ENCODE results near the gene ARMH3. TPM values are rescaled to one million over a fixed set of nuclear protein-coding genes. Genes with fewer than 3 reads are reported as not detected.

ARMH3 gene
- total RNA-seq, 1 donor from 2014 or later, result 34.4 TPM

DNA sequence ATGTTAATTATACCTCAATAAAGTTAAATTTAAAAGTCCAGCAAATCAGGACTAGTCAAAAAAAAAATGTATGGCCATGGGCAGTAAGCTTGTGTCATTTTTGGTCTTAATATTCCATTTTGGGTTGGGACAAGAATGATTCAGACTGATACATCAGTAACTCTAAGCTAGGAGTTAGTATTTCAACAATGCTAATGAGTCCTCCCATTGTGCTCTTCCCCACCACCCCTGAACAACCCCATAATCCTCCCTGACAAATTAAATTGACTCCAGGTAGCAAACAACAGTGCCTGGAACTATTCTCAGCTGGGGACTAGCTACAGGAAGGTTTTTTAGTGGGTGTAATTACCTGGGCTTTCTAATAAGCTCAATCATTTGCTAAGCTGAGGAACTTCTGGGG, 181.7 kb downstream of the ARMH3 start:
- TF ChIP-seq, protein P1, sequence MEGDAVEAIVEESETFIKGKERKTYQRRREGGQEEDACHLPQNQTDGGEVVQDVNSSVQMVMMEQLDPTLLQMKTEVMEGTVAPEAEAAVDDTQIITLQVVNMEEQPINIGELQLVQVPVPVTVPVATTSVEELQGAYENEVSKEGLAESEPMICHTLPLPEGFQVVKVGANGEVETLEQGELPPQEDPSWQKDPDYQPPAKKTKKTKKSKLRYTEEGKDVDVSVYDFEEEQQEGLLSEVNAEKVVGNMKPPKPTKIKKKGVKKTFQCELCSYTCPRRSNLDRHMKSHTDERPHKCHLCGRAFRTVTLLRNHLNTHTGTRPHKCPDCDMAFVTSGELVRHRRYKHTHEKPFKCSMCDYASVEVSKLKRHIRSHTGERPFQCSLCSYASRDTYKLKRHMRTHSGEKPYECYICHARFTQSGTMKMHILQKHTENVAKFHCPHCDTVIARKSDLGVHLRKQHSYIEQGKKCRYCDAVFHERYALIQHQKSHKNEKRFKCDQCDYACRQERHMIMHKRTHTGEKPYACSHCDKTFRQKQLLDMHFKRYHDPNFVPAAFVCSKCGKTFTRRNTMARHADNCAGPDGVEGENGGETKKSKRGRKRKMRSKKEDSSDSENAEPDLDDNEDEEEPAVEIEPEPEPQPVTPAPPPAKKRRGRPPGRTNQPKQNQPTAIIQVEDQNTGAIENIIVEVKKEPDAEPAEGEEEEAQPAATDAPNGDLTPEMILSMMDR (IDR thresholded peaks at IDR 0.05; ENCODE audit: unreplicated experiment), result no peak
- no peak overlapping the region for H3K27ac Mint-ChIP-seq
- no peaks in the 10 kb centered on the region for H3K9me3 Mint-ChIP-seq (ENCODE audit: low read depth)
- no peaks in the 10 kb centered on the region for H3K27me3 Mint-ChIP-seq
- no peaks in the 10 kb centered on the region for H3K36me3 Mint-ChIP-seq (ENCODE audit: insufficient read depth)
- no peak overlapping the region for H3K4me3 Mint-ChIP-seq (ENCODE audit: low read depth)
- no peak for DNase-seq (ENCODE audit: low spot score, unreplicated experiment)
- H3K4me1 Mint-ChIP-seq (ENCODE audit: low read depth), result peaks cover 10% of the 10 kb centered on the region

DNA sequence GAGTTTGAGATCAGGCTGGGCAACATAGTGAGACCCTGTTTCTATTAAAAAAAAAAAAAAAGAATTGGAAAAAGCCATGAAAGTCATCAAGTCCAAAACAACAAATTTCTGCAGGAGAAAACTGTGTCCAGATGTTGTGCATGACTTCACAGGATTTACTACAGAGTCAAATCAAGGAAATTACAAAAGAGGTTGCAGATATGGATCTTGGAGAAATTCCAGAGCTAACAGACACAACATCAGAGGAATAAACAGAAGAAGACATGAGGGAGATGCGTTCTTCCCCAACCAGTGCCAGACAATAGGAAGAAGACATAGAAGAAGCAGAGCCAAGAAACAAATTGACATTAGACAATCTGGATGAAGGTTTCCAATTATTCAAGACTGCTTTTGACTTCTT, 188.0 kb downstream of the ARMH3 start:
- Mint-ChIP-seq H3K27me3 (no peaks in the 10 kb centered on the region), H3K4me3 (ENCODE audit: low read depth) (no peak overlapping the region), H3K9me3 (ENCODE audit: low read depth) (peaks cover 4% of the 10 kb centered on the region), H3K36me3 (ENCODE audit: insufficient read depth) (peaks cover 9% of the 10 kb centered on the region), H3K27ac (no peak overlapping the region), H3K4me1 (ENCODE audit: low read depth) (no peaks in the 10 kb centered on the region)
- TF ChIP-seq, protein P1 (IDR thresholded peaks at IDR 0.05; ENCODE audit: unreplicated experiment), result no peak
- no peak for DNase-seq (ENCODE audit: low spot score, unreplicated experiment)

DNA sequence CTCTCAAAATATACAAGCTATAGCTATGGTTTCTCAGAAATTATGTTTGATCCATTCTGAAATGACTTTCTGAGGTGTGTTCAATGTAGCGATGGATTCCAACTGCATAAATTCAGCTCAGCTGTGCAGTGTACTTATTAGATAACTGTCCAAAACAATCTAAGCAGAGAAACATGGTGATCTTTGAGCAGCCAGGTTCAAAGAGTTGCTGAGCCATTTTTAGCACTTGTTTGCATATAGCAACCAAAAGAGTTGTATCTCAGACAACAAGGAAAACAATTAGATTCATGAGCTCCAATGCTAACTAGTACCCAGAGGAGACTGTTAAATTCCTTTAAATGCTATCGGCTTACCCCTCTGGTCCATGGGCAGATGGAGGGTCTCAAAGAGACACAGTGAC, 196.4 kb downstream of the ARMH3 start:
- TF ChIP-seq, protein P1 (IDR thresholded peaks at IDR 0.05; ENCODE audit: unreplicated experiment), result no peak
- Mint-ChIP-seq H3K27me3 (no peaks in the 10 kb centered on the region), H3K4me1 (ENCODE audit: low read depth) (no peaks in the 10 kb centered on the region), H3K9me3 (ENCODE audit: low read depth) (peaks cover 12% of the 10 kb centered on the region), H3K36me3 (ENCODE audit: insufficient read depth) (peaks cover 23% of the 10 kb centered on the region), H3K4me3 (ENCODE audit: low read depth) (no peak overlapping the region), H3K27ac (no peak overlapping the region)
- no peak for DNase-seq (ENCODE audit: low spot score, unreplicated experiment)

DNA sequence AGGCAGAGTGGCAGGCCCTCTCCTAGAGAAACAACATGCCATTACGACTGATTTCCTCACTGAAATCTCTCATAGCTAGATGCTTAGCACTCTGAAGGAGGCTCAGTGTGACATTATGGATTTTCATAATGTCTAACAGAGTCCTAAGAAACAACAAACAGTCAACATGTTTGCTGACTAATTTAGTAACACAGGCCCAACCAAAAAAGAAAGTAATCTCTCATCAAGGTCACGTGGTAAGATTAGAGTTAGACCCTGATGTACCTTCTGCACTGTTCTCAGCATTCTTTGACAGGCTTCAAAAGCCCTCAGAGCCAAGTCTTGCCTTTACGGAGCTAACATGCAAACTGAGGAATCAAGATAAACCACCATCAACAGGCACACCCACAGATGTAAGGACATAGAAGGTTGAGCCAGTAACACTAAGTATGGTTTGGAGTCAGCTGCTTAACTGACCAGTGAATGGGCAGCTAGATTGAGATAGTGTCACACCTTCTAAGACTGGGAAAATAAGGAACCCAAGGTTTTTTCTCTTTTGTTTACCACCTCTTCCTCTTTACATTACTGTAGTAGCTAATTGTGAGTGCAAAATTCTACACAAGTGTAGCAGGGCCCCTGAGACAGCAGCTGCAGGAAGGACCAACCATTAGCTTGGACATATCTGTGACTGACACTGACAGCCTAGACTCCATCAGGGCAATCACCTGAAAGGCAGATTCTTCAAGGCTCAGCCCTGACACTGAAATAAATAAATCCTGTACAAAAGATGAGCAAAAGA, 197.1 kb downstream of the ARMH3 start:
- no peak for DNase-seq (ENCODE audit: low spot score, unreplicated experiment)
- Mint-ChIP-seq H3K27me3 (no peaks in the 10 kb centered on the region), H3K36me3 (ENCODE audit: insufficient read depth) (peaks cover 21% of the 10 kb centered on the region), H3K4me1 (ENCODE audit: low read depth) (no peaks in the 10 kb centered on the region), H3K9me3 (ENCODE audit: low read depth) (peaks cover 12% of the 10 kb centered on the region), H3K27ac (no peak overlapping the region), H3K4me3 (ENCODE audit: low read depth) (no peak overlapping the region)
- TF ChIP-seq, protein P1 (IDR thresholded peaks at IDR 0.05; ENCODE audit: unreplicated experiment), result no peak

DNA sequence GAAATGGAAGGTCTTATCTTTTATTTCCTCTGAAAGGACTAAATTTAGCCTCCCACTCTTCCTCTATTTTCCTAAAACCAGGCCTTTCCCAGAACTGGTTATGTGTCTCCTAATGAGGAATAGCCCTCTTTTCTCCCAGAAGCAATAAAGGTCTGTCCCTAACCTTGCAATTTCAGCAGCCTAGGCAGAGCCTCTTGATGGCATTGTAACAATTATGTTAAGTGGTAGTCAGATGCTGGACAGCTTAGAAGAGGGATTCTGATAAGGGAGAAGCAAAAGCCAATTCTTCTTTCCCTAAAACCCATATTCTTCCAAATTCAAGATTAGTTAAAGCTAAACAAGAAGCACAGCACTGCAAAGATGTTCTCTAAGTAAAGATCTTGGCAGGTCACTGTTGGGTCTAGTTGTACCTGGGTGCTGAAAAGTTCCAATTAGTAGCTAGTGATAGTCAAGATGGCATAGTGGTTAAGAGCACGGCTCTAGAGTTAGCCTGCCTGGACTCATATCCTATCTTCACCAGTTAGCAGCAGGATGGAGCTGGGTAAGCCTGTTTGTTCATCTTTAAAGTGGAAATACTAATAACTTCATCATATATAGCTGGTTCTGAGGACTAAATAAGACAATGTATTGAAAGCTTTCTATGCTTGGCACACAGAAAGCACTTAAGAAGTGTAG, 198.0 kb downstream of the ARMH3 start:
- H3K4me3 Mint-ChIP-seq (ENCODE audit: low read depth), result no peak overlapping the region
- H3K27me3 Mint-ChIP-seq, result no peaks in the 10 kb centered on the region
- H3K4me1 Mint-ChIP-seq (ENCODE audit: low read depth), result no peaks in the 10 kb centered on the region
- H3K27ac Mint-ChIP-seq, result no peak overlapping the region
- H3K36me3 Mint-ChIP-seq (ENCODE audit: insufficient read depth), result peaks cover 19% of the 10 kb centered on the region
- TF ChIP-seq, protein P1 (IDR thresholded peaks at IDR 0.05; ENCODE audit: unreplicated experiment), result no peak
- no peak for DNase-seq (ENCODE audit: low spot score, unreplicated experiment)
- peaks cover 12% of the 10 kb centered on the region for H3K9me3 Mint-ChIP-seq (ENCODE audit: low read depth)

All from progenitor cell of endocrine pancreas (in vitro differentiated cells).